HL-60 (cell line): Measurements from ENCODE around the gene TMEM150B.
A peak's percentile ranks its signal among the peaks of the same experiment; 100 is the strongest.

Source experiments
- DNase-seq, 2 experiments: peaks; one replicate each; pipeline ENCODE4 v3.0.0-alpha.2; 2010 to 2020; ENCODE audit warnings: low read depth in 1 of 2, low spot score in 1 of 2
- H3K27ac ChIP-seq: fragments of 250-450 bp; sonication (Bioruptor Pico); replicated peaks from 2 replicates; pipeline ENCODE4 v1.5.1; 2020; ENCODE audit warnings: mild to moderate bottlenecking, moderate library complexity
- H3K27me3 ChIP-seq: fragments of 250-450 bp; sonication (Bioruptor Pico); 2 replicates; pipeline ENCODE4 v1.5.1; 2021; ENCODE audit warnings: mild to moderate bottlenecking, moderate library complexity; ENCODE audit not compliant: insufficient read depth, poor library complexity, severe bottlenecking
- H3K4me3 ChIP-seq: replicated peaks from 2 replicates; pipeline ENCODE4 v1.5.1; 2011; ENCODE audit warnings: mild to moderate bottlenecking, control low read depth, low read length; ENCODE audit not compliant: insufficient read depth
- CTCF ChIP-seq: IDR thresholded peaks from one replicate; pipeline ENCODE4 v1.5.1; 2011; ENCODE audit warnings: low read length, control low read depth, inconsistent platforms; ENCODE audit not compliant: insufficient read depth
- GABPA ChIP-seq: IDR thresholded peaks from 2 replicates; pipeline ENCODE4 v1.6.1; 2012; ENCODE audit warnings: low read depth
- POLR2AphosphoS5 ChIP-seq: IDR thresholded peaks from 2 replicates; pipeline ENCODE4 v1.6.1; 2012; ENCODE audit warnings: low read depth
- REST ChIP-seq: IDR thresholded peaks from 2 replicates; pipeline ENCODE4 v1.6.1; 2012; ENCODE audit warnings: low read depth; ENCODE audit not compliant: insufficient replicate concordance
- SPI1 ChIP-seq: IDR thresholded peaks from 2 replicates; pipeline ENCODE4 v1.6.1; 2012; ENCODE audit warnings: low read depth, mild to moderate bottlenecking, borderline replicate concordance

TMEM150B gene

DNA sequence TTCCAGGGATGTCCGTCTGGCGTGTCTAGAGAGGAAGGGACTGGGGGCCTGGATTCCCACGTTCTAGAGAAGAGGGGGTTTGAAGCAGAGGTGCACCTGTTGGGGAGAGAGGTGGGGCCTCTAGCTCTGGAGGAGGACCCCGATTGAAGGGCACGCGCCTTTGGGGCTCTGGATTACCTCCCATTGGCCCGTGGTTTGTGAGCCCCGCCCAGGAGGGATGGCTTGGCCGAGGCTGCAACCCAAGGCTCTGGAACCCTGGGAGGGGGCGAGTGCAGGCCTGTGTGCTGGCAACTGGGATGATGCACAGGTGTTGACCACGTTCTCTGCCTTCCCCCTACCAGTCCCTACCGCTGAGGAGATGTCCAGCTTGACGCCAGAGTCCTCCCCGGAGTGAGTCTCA is 20.2 kb downstream of the TMEM150B start:
- H3K27ac ChIP-seq, result no peak overlapping the region
- DNase-seq, result no peak

DNA sequence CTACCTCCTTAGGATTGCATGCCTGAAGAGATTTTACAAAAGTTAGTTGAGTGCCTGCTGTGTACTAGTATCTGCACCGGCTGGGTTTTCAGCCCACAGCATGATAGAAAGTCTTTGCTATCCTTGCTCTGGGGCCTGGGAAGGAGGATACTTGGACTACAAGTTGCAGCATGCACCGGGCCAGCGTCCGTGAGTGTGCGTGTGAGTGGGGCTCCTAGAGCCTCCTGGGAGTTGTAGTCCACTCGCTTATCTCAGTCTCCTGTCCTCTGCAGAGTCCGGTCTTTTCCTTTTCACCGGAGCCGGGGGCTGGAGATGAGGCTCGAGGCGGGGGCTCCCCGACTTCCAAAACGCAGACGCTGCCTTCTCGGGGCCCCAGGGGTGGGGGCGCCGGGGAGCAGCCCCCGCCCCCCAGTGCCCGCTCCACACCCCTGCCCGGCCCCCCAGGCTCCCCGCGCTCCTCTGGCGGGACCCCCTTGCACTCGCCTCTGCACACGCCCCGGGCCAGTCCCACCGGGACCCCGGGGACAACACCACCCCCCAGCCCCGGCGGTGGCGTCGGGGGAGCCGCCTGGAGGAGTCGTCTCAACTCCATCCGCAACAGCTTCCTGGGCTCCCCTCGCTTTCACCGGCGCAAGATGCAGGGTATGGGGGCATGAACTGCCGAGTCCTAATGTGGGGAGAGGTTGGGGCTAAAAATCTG is 20.7 kb downstream of the TMEM150B start:
- Histone ChIP-seq H3K27ac (no peak overlapping the region), H3K27me3 (no peaks in the 10 kb centered on the region), H3K4me3 (no peak overlapping the region)
- peak in 1 of 2 experiments; percentile 73 for DNase-seq
- TF ChIP-seq CTCF, result no peak
- no peak for TF ChIP-seq REST
- no peak for TF ChIP-seq GABPA
- no peak for TF ChIP-seq POLR2AphosphoS5
- TF ChIP-seq SPI1, result no peak

More for the DNA sequence above, 20.2 kb downstream of the TMEM150B start:
- TF ChIP-seq POLR2AphosphoS5 (no peak), CTCF (no peak), GABPA (no peak), REST (no peak), SPI1 (no peak)
- no peak overlapping the region for H3K4me3 ChIP-seq
- H3K27me3 ChIP-seq, result no peaks in the 10 kb centered on the region

DNA sequence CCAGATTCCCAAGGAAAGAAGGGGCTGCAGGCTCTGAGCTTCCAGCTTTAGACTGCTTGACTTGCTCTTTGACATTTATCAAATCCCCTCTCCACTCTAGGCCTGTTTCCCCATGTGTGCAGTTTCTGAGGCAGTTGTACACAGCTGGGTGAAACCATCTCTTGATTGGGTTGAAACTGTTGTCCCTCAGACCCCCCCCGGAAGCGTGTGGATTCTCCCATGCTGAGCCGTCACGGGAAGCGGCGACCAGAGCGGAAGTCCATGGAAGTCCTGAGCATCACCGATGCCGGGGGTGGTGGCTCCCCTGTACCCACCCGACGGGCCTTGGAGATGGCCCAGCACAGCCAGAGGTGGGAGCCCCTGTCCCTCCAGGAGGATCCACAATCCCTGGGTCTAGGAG is 21.7 kb downstream of the TMEM150B start:
- Histone ChIP-seq H3K27me3 (no peaks in the 10 kb centered on the region), H3K27ac (no peak overlapping the region), H3K4me3 (no peak overlapping the region)
- DNase-seq, result no peak
- TF ChIP-seq SPI1, result no peak
- TF ChIP-seq CTCF, result no peak
- no peak for TF ChIP-seq POLR2AphosphoS5
- no peak for TF ChIP-seq REST
- TF ChIP-seq GABPA, result no peak
